Measurements from ENCODE around the gene ARAP3. TPM values are rescaled to one million over a fixed set of nuclear protein-coding genes. Genes with fewer than 3 reads are reported as not detected.

ARAP3 gene
- total RNA-seq, 1 experiment from 2014 or later = 2.5 TPM

- no peak overlapping the region for H3K4me3 ChIP-seq (ENCODE audit: low read depth in 2 of 2, low read length in 2 of 2)
- TF ChIP-seq, protein P1, sequence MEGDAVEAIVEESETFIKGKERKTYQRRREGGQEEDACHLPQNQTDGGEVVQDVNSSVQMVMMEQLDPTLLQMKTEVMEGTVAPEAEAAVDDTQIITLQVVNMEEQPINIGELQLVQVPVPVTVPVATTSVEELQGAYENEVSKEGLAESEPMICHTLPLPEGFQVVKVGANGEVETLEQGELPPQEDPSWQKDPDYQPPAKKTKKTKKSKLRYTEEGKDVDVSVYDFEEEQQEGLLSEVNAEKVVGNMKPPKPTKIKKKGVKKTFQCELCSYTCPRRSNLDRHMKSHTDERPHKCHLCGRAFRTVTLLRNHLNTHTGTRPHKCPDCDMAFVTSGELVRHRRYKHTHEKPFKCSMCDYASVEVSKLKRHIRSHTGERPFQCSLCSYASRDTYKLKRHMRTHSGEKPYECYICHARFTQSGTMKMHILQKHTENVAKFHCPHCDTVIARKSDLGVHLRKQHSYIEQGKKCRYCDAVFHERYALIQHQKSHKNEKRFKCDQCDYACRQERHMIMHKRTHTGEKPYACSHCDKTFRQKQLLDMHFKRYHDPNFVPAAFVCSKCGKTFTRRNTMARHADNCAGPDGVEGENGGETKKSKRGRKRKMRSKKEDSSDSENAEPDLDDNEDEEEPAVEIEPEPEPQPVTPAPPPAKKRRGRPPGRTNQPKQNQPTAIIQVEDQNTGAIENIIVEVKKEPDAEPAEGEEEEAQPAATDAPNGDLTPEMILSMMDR (IDR thresholded peaks at IDR 0.05) = no peak
- TF ChIP-seq POLR2AphosphoS5 (IDR thresholded peaks at IDR 0.05; ENCODE audit: low read depth, low read length) = no peak
- TF ChIP-seq TCF7L2 (IDR thresholded peaks at IDR 0.05; ENCODE audit: low read depth, low read length) = no peak
- TF ChIP-seq REST (IDR thresholded peaks at IDR 0.05; ENCODE audit: insufficient read depth in 1 of 2, low read depth in 2 of 2, low read length in 1 of 2) = no peak
- in situ Hi-C loops (cut with HindIII; ENCODE audit: low pct_unique_long_range_greater_than_20kb, low sequenced_read_pairs) (no loop called here), intact Hi-C loops (cut with micrococcal nuclease; ENCODE audit: unreplicated experiment) (no loop called here)
- DNase-seq (ENCODE audit: low read depth, low spot score) (no peak), ATAC-seq (no peak)
- no peaks in the 10 kb centered on the region for H3K9me3 ChIP-seq (ENCODE audit: control insufficient read depth, insufficient read depth, low read depth, low read length)
- H3K27me3 ChIP-seq (ENCODE audit: control insufficient read depth, insufficient read depth, low read length) = no peaks in the 10 kb centered on the region
- CTCF ChIA-PET = no interaction called here
- H3K4me1 ChIP-seq (ENCODE audit: control insufficient read depth, insufficient read depth, low read length) = peaks cover 8% of the 10 kb centered on the region
- BruUV-seq (replicated peaks) = no TSS peak
- H3K27ac ChIP-seq (ENCODE audit: low read length) = no peak overlapping the region
- H3K36me3 ChIP-seq (ENCODE audit: control insufficient read depth, insufficient read depth, low read length) = no peaks in the 10 kb centered on the region
- POLR2A ChIA-PET = no interaction called here
Measured at GRCh38 chr5:141680178-141680577, 1.9 kb downstream of the ARAP3 start.

GRCh38 chr5:141677415-141677814, 4.6 kb downstream of the ARAP3 start:
- Histone ChIP-seq H3K4me1 (ENCODE audit: control insufficient read depth, insufficient read depth, low read length) (peaks cover 8% of the 10 kb centered on the region), H3K27ac (ENCODE audit: low read length) (no peak overlapping the region), H3K36me3 (ENCODE audit: control insufficient read depth, insufficient read depth, low read length) (no peaks in the 10 kb centered on the region), H3K9me3 (ENCODE audit: control insufficient read depth, insufficient read depth, low read depth, low read length) (no peaks in the 10 kb centered on the region), H3K27me3 (ENCODE audit: control insufficient read depth, insufficient read depth, low read length) (no peaks in the 10 kb centered on the region), H3K4me3 (ENCODE audit: low read depth in 2 of 2, low read length in 2 of 2) (no peak overlapping the region)
- TF ChIP-seq REST (IDR thresholded peaks at IDR 0.05; ENCODE audit: insufficient read depth in 1 of 2, low read depth in 2 of 2, low read length in 1 of 2) = no peak
- TF ChIP-seq POLR2AphosphoS5 (IDR thresholded peaks at IDR 0.05; ENCODE audit: low read depth, low read length) = no peak
- no peak for TF ChIP-seq SIN3A (IDR thresholded peaks at IDR 0.05; ENCODE audit: borderline replicate concordance, insufficient read depth, low read depth, low read length)
- TF ChIP-seq, protein P1 (IDR thresholded peaks at IDR 0.05) = no peak
- no peak for TF ChIP-seq TCF7L2 (IDR thresholded peaks at IDR 0.05; ENCODE audit: low read depth, low read length)
- ChIA-PET POLR2A (no interaction called here), CTCF (interaction anchor here (0.5 kb wide), 1 partner anchor 299 kb away, joined by 3 read pairs; no protein-coding TSS in a partner anchor)
- BruUV-seq (replicated peaks) = no TSS peak
- in situ Hi-C loops (cut with HindIII; ENCODE audit: low pct_unique_long_range_greater_than_20kb, low sequenced_read_pairs) = no loop called here
- ATAC-seq = no peak
- DNase-seq (ENCODE audit: low read depth, low spot score) = no peak
- intact Hi-C loops (cut with micrococcal nuclease; ENCODE audit: unreplicated experiment) = no loop called here
